GM23248 (cell line): ENCODE data around the gene CABS1.

Experiments
- EZH2 ChIP-seq: fragments of 200-600 bp; sonication (generic); IDR thresholded peaks from 2 replicates; pipeline ENCODE4 v1.6.1; 2018; ENCODE audit warnings: antibody characterized with exemption, mild to moderate bottlenecking; ENCODE audit not compliant: insufficient read depth, poor library complexity, severe bottlenecking
- EZH2phosphoT487 ChIP-seq: fragments of 200-600 bp; sonication (generic); IDR thresholded peaks from 2 replicates; pipeline ENCODE4 v1.6.1; 2018; ENCODE audit warnings: antibody characterized with exemption, moderate library complexity, mild to moderate bottlenecking, low read depth; ENCODE audit not compliant: insufficient read depth

GRCh38 chr4:70336043-70336442 is 1.3 kb downstream of the CABS1 start:
- TF ChIP-seq EZH2 (no peak), EZH2phosphoT487 (no peak)
